8988T (cell line): ENCODE data around the gene PKP1.

Source experiments
- DNase-seq: peaks from one replicate; pipeline ENCODE4 v3.0.0; 2011

PKP1 gene

DNA sequence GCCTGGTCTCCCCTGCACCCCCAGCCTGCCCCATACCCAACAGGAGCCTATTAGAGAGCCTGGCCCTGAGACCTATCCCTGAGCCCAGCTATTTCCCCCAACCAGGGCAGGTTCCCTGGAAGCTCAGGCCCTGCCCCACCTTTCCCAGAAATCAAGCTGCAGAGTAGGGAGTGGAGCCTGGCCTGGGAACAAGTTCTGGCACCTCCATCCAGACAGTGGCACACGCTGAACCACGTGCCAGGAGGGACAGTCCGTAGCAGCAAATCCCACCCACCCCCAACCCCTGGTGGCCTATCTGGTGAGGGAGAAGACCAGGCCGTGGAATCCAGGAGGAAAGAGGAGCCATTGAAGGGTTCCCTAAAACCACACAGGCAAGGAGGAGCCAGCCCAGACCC, 71.6 kb downstream of the PKP1 start:
- DNase-seq, result no peak

DNA sequence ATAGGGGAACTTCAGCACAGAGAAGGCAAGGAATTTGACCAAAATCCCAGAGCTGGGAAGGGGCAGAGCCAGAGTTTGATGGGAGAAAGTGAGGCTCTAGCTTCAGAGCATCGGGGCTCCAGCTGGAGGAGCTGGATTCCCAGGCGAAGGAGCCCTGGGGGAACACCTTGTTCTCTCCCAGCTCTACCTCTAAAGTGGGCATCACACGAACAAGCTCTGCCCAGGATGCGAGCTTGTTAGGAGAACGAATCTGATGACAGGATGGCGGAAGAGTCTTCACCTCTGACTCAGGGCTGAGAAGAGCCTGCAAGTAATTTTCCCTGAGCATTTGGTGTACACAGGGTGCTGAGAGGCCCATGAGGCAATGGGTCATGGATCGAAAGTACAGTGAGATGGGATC, 72.2 kb downstream of the PKP1 start:
- DNase-seq, result no peak

DNA sequence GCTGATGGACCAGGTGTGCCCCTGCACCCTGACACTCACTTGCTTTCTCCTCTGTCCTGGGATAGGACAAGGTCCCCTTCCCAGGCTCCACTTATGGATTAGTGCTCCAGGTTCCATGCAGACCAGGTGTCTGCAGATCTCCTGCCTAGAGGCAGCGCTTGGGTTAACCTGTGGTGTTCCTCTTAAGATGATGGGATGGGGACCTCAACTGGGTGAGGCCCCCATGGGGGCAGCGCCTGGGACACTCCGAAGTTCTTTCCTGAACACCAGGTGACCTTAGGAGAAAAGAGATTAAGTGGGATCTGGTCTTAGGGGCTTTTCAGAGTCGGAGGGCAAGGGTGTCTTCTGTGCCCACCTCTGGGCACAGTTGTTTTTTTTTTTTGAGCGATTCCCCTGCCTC, 72.9 kb downstream of the PKP1 start:
- DNase-seq, result no peak

DNA sequence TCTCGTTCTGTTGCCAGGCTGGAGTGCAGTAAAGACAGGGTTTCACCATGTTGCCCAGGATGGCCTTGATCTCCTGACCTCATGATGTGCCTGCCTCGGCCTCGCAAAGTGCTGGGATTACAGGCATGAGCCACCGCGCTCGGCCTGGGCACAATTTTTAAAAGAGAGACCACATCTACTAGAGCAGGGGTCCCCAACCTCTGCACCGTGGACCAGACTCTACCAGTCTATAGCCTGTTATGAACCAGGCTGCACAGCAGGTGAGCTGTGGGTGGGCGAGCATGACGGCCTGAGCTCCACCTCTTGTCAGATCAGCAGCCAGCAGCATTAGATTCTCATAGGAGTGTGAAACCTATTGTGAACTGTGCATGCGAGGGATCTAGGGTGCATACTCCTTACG, 73.4 kb downstream of the PKP1 start:
- no peak for DNase-seq

DNA sequence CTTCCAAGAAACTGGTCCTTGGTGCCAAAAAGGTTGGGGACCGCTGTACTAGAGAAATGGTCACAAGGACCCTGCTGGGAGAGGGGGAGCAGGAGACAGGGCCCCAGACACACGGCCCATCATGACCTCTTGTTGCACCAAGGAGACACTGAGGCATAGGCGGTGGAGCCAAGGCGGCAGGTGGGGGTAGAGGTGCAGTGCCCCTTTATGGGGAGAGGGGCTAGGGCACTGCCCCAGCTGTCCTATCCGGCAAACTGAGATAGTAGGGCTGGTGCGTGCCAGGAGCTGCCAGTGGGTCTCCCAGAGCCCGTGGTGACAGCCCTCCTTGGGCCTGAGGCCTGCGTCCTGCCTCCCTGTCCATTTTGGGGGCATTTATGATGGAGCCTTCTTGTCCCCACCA, 73.9 kb downstream of the PKP1 start:
- DNase-seq, result no peak

DNA sequence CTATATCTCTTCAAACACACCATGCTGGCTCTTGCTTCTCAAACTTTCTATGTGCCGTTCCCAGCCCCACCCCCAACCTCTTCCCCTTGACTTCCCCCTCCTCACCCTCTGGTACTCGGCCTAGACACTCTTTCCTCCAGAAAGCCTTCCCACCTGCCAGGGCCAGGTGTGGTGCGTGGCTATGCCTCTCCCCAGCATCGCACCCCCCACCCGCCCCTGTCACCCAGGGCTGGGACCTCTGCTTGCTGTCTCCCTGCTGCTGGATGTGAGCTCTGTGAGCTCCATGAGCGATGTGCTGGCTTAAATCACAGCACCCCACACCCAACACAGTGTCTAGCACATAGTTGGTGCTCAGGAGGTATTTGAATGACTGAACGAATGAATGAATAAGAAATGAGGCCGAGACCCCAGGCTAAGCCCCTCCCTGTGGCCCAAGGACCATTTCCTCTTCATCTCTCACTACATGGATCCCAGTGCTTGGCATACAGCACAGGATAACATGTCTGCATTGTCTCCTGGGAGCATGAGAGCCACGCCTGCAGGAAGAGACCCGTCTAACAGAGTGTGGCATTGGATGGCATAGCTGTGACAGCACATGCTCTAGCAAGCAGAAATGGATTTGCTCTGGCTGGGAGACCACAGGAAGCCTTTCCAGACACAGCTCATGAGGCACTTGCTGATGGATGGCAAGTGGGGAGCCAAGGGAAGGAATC, 74.5 kb downstream of the PKP1 start:
- no peak for DNase-seq

DNA sequence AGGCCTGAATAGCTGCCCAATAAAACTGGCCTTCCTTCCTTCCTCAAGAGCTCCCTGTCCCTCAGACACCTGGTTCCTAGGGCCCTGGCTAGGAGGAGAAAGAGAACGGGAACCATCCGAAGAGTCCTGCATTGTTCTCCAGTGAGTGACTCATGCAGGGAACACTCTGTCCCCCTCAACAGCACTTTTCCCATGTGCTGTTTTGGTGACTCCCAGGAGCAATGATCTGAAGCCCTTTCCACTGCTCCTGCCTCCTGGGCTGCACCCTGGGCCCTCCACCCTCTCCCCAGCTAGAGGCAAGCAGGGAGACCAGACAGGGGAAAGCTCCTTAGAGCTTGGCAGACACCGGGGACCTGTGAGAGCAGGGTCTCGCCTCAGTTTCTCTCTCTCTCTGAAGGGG, 75.3 kb downstream of the PKP1 start:
- no peak for DNase-seq

DNA sequence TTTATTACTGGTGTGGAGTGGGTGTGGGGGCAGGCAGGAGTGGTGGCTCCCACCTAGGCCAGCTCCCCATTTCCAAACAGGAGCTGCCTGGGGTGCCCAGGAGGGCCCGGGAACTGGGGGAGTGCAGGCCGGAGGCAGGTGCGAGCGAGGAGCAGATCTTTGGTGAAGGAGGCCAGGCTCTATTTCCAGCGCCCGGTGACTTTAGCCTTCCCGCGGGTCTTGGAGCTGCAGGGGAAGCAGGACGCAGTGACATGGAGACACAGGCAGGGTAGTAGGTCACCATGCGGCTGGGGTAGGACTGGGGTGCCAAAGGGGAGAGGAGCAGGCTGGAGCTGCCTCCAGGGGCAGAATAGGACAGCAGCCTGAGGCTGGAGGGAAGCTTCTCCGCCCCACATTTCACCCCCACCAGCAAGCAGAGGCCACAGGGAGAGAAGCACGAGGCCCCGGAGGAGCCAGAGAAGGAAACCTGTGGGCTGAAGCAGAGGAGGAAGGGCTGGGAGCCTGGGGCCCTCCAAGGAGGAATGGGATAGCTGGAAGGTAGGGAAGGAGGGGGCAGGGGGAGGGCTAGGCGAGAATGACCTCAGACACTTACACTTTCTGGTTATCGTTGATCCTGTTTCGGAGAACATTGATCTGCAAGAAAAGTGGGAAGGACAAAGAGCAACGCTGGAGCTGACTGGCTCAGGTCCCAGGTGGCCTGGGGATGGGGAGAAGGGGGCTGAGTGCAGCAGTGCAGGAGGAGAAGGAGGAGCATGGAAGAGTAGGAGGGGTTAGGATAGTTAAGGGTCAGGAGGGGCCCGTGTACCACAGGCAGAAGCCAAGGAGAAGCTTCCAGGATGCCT, 75.9 kb downstream of the PKP1 start:
- DNase-seq, result no peak

DNA sequence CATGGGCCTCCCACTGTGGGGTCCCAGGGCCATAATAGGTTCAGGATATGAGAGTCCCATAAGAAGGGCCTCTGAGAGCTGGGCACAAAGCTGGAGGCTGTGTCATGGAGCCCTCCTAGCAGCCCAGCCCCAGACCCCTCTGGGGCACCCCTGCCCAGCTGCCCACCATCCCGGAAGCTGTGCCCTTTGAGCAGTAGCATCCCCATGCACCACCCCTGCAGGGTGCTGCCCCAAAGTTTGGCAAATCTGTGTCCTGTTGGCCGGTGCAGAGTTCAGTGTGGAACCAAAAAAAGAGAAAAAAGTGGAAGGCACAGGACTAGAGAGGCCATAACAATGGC, 76.5 kb downstream of the PKP1 start:
- DNase-seq, result no peak

DNA sequence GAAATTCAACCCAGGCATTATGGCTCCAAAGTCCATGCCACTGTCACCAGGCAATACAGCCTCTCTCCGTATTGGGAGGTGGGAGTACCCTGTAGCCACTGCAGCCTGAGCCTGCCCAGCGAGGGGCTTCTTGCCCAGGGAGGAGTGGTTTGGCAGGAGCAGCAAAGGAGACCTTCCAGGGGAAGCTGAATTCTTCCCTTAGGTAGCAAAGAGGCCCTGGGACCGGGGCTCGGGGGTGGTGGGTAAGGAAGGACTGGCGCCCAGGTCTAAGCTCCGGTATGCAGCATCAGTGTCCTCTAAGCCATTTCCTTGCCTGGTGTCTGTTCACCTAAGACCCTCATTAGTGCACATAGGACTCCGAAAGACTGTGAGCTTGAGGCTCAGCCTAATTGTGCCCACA, 77.2 kb downstream of the PKP1 start:
- no peak for DNase-seq

DNA sequence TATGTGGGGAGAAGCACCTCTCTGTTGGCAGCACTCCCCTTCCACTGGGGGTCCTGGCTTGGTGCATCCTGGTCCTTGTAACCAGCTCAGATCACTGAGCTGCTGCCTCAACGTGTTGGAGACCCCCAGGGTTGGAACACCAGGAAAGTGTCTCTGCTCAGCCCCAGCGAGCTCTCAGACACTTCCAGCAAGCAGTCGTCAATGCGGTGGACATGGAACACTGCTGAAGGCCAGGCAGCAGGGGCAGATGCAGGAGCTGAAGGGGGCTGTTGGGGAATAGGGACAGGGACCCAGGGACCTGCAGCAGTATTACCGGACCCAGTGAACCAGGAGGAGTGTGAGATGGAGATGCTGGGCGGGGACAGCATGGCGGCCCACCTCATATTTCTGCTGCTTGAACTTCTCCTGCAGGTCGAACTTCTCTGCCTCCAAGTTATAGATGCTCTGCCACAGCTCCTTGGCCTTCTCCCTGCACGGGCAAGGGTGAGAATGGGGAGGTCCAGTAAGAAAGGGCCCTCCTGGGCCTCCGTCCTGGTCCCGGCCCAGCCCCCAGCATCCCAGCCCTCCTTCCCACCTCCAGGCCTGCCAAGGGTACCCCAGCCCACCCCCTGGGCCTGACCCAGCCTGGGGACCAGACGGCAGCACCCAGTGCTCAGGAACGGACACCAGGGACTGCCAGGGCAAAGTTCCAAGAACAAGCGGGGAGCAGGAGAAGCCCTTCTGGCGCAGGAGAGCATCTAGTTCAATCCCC, 77.8 kb downstream of the PKP1 start:
- DNase-seq, result no peak

DNA sequence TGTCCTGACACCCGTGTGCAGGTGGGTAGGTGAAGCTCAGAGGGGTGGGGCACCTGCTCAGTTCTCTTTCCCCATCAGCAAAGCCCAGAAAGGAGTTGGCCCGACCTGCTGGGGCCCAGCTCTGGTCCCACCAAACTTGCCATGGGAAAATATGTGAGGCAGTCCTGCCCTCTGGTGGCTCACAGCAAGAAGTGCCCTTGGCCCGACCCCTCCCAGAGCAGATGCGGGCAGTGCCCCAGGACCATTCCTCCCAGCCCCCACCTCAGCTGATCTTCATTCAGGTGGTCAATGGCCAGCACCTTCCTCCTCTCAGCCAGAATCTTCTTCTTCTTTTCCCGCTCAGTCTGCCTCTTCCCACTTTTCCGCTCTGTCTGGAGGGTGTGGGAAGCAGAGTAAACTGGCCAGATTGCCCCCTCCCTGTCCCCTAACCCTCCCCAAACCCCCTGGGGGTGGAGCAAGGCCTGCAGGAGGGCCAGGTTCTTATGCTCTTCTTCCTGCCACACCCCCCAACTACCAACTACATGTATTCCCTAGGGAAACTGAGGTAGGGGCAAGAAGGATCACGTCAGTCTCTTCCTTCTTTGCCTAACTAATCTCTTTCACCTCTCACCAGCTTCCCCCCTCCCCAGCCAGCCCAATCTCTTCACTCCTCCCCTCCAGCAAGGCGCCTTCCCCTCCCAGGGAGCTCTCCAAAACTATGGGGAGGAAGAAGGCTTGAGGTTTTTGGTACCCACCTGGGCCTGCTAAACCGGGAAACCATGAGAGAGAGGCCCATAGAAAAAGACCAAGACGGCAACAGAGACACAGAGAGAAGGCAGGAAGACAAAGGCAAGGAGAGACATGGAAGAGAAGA, 78.6 kb downstream of the PKP1 start:
- peak; percentile 94 for DNase-seq

DNA sequence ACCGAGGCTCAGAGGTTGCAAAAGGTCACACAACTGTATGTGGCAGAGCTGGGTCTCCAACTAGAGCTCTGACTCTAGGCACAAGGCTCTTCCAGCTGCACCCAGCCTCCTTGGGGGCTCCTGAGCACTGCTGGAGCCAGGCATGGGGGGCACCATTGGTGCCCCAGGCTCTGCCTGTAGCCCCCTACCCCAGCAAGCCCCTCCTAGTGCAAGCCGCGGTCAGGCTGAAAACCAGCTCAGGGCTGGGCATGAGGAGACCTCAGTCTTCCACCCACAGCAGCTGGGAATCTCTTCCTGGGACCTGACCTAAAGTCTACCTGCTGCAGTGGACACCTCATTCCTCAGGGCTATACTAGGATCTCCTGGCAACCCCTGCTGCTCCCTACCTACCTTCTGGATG, 79.6 kb downstream of the PKP1 start:
- no peak for DNase-seq

DNA sequence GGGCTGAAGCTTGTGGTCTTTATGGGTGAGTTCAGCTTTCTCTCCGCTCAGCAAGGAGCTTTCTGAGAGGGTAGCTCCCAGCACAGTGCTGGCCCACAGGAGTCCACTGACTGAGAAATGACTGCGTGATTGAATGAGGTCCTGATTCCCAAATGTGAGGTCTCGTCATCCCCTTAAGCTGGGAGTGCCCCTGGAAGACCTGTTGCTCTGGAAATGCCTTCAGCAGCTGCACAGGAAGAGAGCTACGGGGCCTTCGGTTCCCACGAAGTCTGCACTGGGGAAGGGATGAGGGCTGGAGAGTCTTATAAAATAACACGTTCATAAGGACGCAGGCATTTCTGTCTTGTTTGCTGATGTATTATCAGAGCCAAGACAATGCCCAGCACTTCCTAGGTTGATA, 80.2 kb downstream of the PKP1 start:
- DNase-seq, result no peak

DNA sequence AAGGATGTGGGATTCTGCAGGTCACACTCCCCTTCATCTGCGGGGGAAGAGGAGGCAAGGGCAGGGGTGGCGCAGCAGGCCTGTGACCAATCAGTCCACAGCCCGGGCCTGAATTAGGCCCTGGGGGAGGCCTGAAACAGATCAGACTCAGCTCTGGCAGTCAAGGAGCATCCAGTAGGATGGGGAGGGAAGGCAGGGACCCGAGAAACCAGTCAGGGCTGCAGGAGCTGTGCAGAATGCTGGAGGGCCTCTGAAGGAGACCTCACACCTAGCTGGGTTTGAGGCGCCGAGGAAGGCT, 81.5 kb downstream of the PKP1 start:
- no peak for DNase-seq

DNA sequence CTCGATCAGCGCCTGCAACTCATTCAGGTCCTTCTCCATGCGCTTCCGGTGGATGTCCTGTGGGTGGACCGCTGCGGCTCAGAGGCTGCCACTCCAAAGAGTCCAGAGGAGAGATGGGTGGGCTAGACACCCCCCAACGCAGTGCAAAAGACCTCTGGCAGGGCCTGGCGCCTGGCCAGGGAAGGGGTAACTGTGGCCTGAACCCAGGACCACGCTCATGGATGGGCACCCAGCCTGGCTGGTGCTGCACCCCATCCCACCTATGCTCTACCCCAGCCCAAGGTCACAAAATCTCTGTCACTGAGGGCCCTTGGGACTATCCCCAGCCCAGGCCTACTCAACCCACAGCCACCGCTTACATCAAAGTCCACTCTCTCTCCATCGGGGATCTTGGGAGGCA, 81.9 kb downstream of the PKP1 start:
- no peak for DNase-seq

DNA sequence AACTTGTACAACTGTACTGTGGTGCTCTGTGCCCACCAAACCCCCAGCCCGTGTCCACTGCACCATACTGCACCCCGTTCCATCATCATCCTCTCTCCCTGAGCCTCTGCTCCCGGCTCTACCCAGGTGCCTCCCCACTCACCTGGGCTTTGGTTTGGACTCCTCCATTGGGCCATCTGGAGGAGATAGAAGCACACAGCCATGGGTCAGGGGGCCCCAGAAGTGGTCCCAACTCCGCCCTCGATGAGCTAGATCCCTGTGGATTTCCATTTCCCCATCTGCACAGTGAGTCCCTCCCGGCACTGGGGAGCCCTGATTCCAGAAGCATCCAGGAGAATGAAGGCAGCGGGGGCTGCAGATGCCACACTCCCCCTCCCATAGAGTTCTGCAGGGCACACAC, 83.4 kb downstream of the PKP1 start:
- DNase-seq, result no peak

DNA sequence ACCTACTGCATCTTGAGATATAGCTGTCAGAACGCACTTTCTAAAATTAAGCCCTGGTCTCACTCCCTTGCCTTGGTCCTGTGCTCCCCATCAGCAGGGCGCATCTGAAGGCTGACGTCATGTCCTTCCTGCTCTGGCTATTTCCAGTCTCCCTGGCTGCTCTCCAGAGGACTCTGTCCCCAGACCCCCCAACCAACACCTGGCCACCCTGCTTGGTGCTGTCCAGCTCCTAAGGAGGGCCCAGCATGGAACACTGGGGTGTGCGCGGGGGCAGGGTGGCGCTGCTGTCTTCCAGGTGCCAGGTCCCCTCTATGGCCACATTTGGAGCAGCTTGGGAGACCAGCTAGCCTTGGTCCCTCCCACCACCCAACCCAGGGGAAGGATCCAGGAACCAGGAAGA, 85.9 kb downstream of the PKP1 start:
- no peak for DNase-seq

DNA sequence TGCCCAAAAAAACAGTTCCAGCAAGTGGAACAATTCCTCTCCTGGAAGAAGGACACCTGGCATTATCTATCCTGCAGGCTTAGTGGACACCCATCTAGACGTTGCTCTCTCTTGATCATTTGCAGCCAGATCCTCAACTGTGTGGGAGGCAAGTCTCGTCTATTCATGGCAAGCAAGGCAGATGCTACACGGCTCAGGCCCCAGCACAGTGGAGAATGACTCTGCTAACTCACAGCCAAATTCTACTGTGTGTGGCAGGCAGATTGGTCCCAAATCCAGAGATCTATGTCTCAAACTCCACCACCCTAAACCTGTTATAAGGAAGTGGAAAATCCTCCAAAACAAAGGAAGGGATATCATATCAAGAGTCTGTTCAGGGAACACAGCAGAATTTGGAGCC, 87.2 kb downstream of the PKP1 start:
- no peak for DNase-seq

DNA sequence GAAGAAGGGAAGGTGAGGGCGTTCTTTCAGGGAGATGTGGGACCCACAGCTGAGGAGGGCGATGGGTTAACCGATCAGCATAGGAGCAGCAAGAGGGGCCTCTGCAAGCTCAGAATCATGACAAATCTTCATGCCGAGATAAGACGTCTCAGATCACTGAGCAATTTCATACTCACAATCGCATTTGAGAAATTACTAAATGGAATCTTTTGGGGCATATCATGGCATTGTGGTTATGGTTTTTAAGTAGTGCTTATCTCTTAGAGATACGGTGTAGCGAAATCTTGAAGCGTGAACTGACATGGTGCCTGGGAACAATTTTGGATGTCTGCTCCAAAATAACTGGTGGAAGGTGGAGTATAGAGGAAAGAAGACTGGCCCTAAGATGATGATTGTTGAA, 88.0 kb downstream of the PKP1 start:
- no peak for DNase-seq

DNA sequence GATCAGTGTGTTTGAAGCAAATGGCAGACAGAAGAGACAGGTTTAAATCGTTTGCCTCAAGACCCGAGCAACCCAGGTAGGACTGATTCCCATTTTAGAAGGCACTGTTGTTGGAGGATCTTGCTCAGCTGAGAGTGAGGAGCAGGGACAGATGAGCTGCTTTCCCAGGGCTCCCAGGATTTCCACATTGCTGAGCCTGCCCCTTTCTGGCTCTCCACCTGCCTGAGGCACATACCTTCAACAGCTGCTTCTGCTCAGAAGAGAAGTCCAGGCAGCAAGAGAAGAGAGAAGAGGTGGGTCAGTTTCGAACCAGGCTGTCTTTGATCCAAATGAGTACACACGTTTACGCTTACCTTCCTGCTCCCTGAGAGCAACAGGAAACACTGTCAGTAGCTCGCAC, 88.5 kb downstream of the PKP1 start:
- DNase-seq, result no peak

DNA sequence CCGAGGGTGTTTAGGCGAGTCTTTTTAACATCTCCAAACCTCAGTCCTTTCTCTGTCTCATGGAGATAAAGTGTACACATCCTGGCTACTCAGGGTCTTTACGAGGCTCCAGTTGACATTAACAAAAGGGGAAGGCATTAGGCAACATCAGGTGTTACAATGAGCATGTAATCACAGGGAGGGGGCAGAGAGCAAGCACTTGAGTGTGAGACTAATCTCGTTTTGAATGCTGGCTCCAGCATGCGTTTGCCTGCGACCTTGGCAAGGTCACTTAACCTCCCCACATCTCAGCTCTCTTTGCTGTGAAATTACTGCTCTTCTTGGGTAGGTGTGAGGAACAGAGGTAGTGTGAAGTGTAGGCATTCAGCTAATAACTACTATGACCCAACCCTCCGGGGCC, 91.1 kb downstream of the PKP1 start:
- DNase-seq, result no peak

DNA sequence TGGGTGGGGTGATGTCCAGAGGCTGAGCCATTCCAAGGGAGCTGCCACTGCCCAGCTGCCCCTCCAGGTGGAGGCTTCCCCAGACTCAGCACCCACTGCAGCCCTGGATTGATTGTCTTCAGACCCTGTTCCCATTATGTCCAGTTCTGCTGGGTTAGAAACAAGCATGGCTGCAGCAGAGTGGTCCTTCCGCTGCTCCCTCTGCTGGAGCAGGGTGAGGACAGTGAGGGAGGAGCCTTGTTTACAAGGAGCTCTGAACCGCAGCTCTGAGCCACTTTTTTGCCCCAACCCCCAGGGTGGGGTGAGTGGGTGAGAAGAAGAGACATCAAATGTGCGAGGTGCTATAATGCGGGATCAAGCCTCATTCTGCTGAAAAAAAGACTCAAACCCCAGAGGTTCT, 91.9 kb downstream of the PKP1 start:
- no peak for DNase-seq

DNA sequence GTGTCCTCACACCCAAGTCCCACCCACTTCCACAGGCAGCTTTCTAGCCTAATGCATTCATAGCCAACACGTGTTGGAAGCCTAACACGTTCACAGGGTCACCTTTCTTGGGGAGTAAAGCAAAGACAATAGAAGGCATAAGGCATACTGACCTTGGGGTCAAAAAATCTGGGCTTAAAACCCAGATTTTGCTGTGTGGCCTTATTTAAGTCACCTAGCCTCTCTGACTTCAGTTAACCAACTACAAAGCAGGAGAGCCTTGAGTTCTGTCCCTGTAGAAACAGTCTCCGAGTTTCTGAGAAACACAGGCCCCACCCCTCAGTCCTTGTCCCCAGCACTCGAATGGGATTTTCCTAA, 92.8 kb downstream of the PKP1 start:
- no peak for DNase-seq
